ENCODE data around the gene CDH2. TPM values are rescaled to one million over a fixed set of nuclear protein-coding genes. Genes with fewer than 3 reads are reported as not detected.

CDH2 gene
- total RNA-seq, 4 donors from 2014 or later = 0.13 to 0.95 (median 0.64) TPM

- intact Hi-C loops (cut with DNase I; ENCODE audit: low total_unique reads) = no loop called here
- no peak overlapping the region for H3K4me3 ChIP-seq (ENCODE audit: low read depth, poor library complexity, severe bottlenecking)
- TF ChIP-seq, protein P1, sequence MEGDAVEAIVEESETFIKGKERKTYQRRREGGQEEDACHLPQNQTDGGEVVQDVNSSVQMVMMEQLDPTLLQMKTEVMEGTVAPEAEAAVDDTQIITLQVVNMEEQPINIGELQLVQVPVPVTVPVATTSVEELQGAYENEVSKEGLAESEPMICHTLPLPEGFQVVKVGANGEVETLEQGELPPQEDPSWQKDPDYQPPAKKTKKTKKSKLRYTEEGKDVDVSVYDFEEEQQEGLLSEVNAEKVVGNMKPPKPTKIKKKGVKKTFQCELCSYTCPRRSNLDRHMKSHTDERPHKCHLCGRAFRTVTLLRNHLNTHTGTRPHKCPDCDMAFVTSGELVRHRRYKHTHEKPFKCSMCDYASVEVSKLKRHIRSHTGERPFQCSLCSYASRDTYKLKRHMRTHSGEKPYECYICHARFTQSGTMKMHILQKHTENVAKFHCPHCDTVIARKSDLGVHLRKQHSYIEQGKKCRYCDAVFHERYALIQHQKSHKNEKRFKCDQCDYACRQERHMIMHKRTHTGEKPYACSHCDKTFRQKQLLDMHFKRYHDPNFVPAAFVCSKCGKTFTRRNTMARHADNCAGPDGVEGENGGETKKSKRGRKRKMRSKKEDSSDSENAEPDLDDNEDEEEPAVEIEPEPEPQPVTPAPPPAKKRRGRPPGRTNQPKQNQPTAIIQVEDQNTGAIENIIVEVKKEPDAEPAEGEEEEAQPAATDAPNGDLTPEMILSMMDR (IDR thresholded peaks at IDR 0.05) = no peak
- no peak for TF ChIP-seq POLR2A (IDR thresholded peaks at IDR 0.05)
- no peak for DNase-seq (ENCODE audit: low spot score in 2 of 2)
- 47 to 55% methylated on average over 3 of the region's 3 CpGs for WGBS, 2 donors
Observed at GRCh38 chr18:28114472-28114871, 62.5 kb downstream of the CDH2 start.

- 70 to 71% methylated on average over 3 of the region's 3 CpGs for WGBS, 2 donors
- intact Hi-C loops (cut with DNase I; ENCODE audit: low total_unique reads) = no loop called here
- no peak for DNase-seq (ENCODE audit: low spot score in 2 of 2)
- TF ChIP-seq, protein P1 (IDR thresholded peaks at IDR 0.05) = no peak
- no peak for TF ChIP-seq POLR2A (IDR thresholded peaks at IDR 0.05)
- H3K4me3 ChIP-seq (ENCODE audit: low read depth, poor library complexity, severe bottlenecking) = no peak overlapping the region
Observed at GRCh38 chr18:28113271-28114029, 63.5 kb downstream of the CDH2 start.

- no peak for TF ChIP-seq POLR2A (IDR thresholded peaks at IDR 0.05)
- TF ChIP-seq, protein P1 (IDR thresholded peaks at IDR 0.05) = no peak
Observed at GRCh38 chr18:28112056-28112470, 64.9 kb downstream of the CDH2 start.

DNA sequence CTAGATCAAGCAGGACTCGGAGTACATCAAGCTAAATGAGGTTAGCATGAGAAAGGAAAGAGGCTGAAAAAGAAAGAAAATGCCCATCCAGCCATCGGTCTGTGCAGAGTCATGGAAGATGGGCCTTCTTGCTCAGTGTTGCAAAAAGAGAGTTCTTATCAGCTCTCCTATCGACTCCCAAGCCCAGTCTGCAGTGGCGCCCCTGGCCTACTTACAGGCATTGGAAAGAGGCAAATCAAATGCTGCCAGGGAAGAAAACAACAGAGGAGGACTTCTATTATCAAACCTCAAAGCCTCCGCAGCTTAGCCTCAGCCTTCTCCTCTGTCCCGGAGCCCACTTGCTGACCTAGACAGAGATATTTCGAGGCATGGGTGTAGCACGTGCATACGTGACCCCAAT lies 66.0 kb downstream of the CDH2 start:
- TF ChIP-seq, protein P1 (IDR thresholded peaks at IDR 0.05) = no peak
- no peak for TF ChIP-seq POLR2A (IDR thresholded peaks at IDR 0.05)
- no peak overlapping the region for H3K4me3 ChIP-seq (ENCODE audit: low read depth, poor library complexity, severe bottlenecking)
- DNase-seq (ENCODE audit: low spot score in 2 of 2) = no peak
- 92 to 94% methylated on average over 9 of the region's 9 CpGs for WGBS, 2 donors
- intact Hi-C loops (cut with DNase I; ENCODE audit: low total_unique reads) = no loop called here

More at GRCh38 chr18:28112056-28112470, 64.9 kb downstream of the CDH2 start:
- intact Hi-C loops (cut with DNase I; ENCODE audit: low total_unique reads) = no loop called here
- 64 to 67% methylated on average over 5 of the region's 5 CpGs for WGBS, 2 donors
- no peak overlapping the region for H3K4me3 ChIP-seq (ENCODE audit: low read depth, poor library complexity, severe bottlenecking)
- no peak for DNase-seq (ENCODE audit: low spot score in 2 of 2)

DNA sequence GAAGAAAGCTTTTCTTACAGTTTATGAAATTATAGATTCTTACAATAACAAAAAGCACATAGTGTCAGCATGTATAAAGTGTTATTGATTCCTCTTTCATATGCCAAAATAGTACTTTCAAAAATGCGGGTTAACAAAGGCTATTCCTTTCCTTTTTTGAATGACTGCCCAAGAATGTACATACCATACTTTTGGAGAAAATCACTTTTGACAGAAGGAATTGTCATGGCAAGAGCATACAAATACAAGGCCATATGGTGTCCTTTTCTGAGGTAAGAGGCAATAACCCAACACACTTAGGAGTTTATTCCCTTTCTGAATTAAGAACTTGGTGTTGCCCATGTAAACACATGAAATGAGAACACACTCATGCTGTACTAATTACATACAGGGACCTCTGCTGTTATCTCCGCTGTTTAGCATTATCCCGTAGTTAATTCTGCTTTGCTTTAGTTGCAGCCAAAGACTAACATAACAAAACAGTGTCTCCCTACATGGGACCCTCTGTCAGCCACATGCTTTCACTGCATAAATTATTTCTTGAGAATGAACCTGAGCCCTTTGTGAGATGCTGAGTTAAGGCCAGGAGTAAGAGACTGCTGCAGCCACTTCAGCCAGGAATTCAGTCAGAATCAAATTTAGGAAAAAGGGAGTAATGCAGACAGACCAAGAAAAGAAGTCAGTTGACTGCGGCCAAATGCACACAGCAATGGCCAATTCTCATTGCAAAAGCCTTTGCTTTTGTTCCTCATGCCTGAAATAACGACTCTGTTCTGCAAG lies 67.0 kb downstream of the CDH2 start:
- DNase-seq (ENCODE audit: low spot score in 2 of 2) = no peak
- intact Hi-C loops (cut with DNase I; ENCODE audit: low total_unique reads) = no loop called here
- WGBS, 2 donors = 74 to 77% methylated on average over 5 of the region's 5 CpGs
- H3K4me3 ChIP-seq (ENCODE audit: low read depth, poor library complexity, severe bottlenecking) = no peak overlapping the region
- TF ChIP-seq, protein P1 (IDR thresholded peaks at IDR 0.05) = no peak
- TF ChIP-seq POLR2A (IDR thresholded peaks at IDR 0.05) = no peak

All from lower leg skin (tissue), 4 donors.